ENCODE results near the gene OR5K3. TPM values are rescaled to one million over a fixed set of nuclear protein-coding genes. Genes with fewer than 3 reads are reported as not detected.
"Not testable (repeated sequence)": the region's sequence is repeated elsewhere in the genome, so short reads cannot be mapped to it uniquely, and the experiment has no call there.

Gene OR5K3, protein sequence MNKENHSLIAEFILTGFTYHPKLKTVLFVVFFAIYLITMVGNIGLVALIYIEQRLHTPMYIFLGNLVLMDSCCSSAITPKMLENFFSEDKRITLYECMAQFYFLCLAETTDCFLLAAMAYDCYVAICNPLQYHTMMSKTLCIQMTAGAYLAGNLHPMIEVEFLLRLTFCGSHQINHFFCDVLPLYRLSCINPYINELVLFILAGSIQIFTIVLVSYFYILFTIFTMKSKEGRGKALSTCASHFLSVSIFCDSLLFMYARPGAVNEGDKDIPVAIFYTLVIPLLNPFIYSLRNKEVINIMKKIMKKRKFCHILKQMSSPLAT
- not detected for polyA plus RNA-seq (2012; ENCODE audit: insufficient read depth, insufficient read length)

- H3K4me3 ChIP-seq (ENCODE audit: low read length), result no peak within 1 kb of the TSS
- no peak for DNase-seq (ENCODE audit: low read depth, low spot score)
These were observed at the start of gene OR5K3 for GRCh38 chr3:98390366-98390765. Gene OR5K3 (plus strand): TSS chr3:98390666. CDS start chr3:98390666, 0 bp downstream.

DNA sequence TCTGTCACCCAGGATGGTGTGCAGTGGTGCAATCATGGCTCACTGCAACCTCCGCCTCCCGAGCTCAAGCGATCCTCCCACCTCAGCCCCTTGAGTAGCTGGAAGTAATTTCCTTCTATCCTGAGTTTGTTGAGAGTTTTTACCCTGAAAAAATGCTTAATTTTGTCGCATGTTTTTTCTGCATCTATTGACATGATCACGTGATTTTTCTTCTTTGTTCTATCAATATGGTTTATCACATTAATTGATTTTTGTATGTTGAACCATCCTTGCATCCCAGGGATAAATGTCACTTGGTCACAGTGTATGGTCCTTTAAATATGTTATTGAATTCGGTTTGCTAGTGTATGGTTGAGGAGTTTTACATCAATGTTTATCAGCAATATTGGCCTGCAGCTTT, 48.7 kb upstream of the OR5K3 start:
- no peak overlapping the region for H3K4me3 ChIP-seq (ENCODE audit: low read length)

GRCh38 chr3:98343647-98344507, 46.6 kb upstream of the OR5K3 start:
- H3K4me3 ChIP-seq (ENCODE audit: low read length), result no peak overlapping the region
- DNase-seq (ENCODE audit: low read depth, low spot score), result peak; percentile 29

More for the DNA sequence above, 48.7 kb upstream of the OR5K3 start:
- DNase-seq (ENCODE audit: low read depth, low spot score), result no peak

DNA sequence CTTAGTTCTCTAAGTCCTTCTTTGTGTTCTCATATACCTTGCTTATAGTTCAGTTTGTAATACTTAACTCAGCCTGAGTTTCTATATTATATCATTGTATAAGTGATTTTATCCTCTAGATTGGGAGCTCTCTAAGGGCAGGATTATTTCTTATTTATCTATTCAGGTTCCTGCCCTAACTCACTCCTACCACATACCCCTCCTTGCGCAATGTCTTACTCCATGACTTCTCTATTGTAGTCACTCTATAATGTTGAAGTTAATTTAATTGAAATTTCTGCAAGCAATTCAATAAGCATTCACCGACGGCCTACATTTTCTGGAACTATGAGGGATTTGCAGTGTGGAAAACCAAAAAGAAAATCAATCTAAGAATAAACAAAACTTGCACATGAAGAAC, 40.4 kb upstream of the OR5K3 start:
- no peak for DNase-seq (ENCODE audit: low read depth, low spot score)
- no peak overlapping the region for H3K4me3 ChIP-seq (ENCODE audit: low read length)

- H3K4me3 ChIP-seq (ENCODE audit: low read length), result no peak within 1 kb of the TSS
- no peak for DNase-seq (ENCODE audit: low read depth, low spot score)
These were observed 36.9 kb upstream of the OR5K3 start, which contains the start of gene OR5K4 for GRCh38 chr3:98353554-98353953. Gene OR5K4 (plus strand): TSS chr3:98353854. CDS start chr3:98353854, 0 bp downstream.

- DNase-seq (ENCODE audit: low read depth, low spot score), result no peak
- H3K4me3 ChIP-seq (ENCODE audit: low read length), result no peak overlapping the region
These were observed 31.2 kb upstream of the OR5K3 start for GRCh38 chr3:98359250-98359649.

GRCh38 chr3:98359993-98360675, 30.3 kb upstream of the OR5K3 start:
- DNase-seq (ENCODE audit: low read depth, low spot score), result no peak
- no peak overlapping the region for H3K4me3 ChIP-seq (ENCODE audit: low read length)

DNA sequence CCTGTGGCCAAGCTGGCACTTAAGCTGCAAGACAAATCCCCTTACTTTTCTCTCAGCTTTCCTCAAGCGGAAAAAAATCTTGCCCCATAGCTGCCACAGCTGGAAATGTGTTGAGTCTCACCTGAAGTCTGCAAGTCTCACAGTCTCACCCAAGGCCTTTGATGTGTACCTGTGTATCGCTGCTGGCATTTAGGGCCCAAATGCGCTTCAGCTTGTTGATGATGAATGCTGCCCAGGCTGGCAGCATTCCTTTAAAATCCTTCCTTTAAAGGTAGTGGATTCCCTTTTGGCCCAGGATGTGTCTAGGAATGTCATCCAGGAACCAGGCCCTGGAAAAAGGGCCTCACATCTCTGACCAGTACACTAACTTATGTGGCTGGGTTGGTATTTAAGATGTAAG, 29.8 kb upstream of the OR5K3 start:
- no peak overlapping the region for H3K4me3 ChIP-seq (ENCODE audit: low read length)
- DNase-seq (ENCODE audit: low read depth, low spot score), result no peak

DNA sequence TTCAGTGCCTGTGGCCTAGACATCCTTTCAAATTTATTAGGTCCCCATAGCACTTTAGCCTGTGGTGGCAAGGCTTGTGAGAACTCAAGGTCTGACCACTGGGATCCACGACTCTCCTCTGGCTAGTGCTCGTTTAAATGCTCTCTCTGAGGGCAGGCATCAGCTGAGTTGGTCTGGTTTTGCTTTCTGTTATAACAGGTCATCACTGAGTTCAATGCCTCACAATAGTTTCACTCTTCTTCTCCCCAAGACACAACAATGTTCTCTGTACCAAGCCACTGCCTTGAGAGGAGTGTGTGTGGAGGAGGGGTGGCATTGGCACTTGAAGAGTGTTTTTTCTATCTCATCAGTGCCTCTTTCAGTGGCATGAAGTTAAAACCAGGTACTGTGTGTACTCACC, 29.2 kb upstream of the OR5K3 start:
- no peak for DNase-seq (ENCODE audit: low read depth, low spot score)
- no peak overlapping the region for H3K4me3 ChIP-seq (ENCODE audit: low read length)

GRCh38 chr3:98367464-98368246, 22.8 kb upstream of the OR5K3 start:
- no peak overlapping the region for H3K4me3 ChIP-seq (ENCODE audit: low read length)
- DNase-seq (ENCODE audit: low read depth, low spot score), result no peak

DNA sequence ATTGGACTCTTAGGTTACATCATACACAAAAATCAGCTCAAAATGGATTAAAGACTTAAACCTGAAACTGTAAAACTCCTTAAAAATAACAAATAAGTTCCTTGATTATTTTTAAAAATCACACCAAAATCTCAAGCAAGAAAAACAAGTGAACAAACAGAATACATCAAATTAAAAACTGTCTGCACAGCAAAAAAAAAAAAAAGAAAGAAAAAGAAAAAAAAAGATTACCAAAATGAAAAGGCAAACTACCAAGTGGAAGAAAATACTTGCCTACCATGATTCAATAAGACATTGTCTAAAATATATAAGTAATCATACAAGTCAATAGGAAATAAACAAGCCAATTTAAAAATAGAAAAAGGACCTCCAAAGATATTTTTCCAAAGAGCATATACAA, 19.3 kb upstream of the OR5K3 start:
- DNase-seq (ENCODE audit: low read depth, low spot score), result no peak
- no peak overlapping the region for H3K4me3 ChIP-seq (ENCODE audit: low read length)

DNA sequence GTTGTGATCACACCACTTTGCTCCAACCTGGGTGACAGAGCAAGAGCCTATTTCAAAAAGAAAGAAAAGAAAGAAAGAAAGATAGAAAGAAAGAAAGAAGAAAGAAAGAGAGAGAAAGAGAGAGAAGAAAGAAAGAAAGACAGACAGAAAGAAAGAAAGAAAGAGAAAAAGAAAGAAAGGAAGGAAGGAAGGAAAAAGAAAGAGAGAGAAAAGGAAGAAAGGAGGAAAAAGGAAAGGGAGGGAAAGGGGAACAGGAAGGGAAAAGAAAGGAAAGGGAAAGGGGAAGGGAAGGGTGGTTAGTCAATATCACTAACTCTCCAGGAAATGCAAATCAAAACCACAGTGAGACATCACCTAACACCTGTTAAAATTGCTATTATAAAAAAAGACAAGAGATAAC, 18.6 kb upstream of the OR5K3 start:
- no peak overlapping the region for H3K4me3 ChIP-seq (ENCODE audit: low read length)
- DNase-seq (ENCODE audit: low read depth, low spot score), result no peak

DNA sequence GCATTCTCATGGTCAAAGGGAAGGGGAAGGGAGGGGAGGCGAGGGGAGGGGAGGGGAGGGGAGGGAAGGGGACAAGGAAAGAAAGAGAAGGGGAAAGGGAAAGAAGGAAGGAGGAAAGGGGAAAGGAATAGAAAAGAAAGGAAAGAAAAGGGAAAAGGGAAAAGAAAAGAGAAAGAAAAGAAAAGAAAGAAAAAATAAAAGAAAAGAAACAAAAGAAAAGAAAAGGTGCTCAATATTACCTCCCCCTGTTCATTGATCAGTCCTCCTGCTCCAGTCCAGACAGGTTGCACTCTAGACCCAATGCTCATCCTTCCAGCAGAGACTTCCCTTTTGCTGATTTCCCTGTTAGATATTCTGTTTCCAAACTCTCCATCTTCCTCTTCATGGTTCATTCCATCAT, 18.0 kb upstream of the OR5K3 start:
- no peak for DNase-seq (ENCODE audit: low read depth, low spot score)

GRCh38 chr3:98376631-98377030, 13.8 kb upstream of the OR5K3 start:
- no peak overlapping the region for H3K4me3 ChIP-seq (ENCODE audit: low read length)
- no peak for DNase-seq (ENCODE audit: low read depth, low spot score)

More for the DNA sequence above, 18.0 kb upstream of the OR5K3 start:
- no peak overlapping the region for H3K4me3 ChIP-seq (ENCODE audit: low read length)

- DNase-seq (ENCODE audit: low read depth, low spot score), result no peak
- no peak overlapping the region for H3K4me3 ChIP-seq (ENCODE audit: low read length)
These were observed 2.3 kb upstream of the OR5K3 start for GRCh38 chr3:98388147-98388546.

GRCh38 chr3:98395101-98395500, 4.6 kb downstream of the OR5K3 start:
- H3K4me3 ChIP-seq (ENCODE audit: low read length), result no peak overlapping the region
- no peak for DNase-seq (ENCODE audit: low read depth, low spot score)

GRCh38 chr3:98396482-98396881, 6.0 kb downstream of the OR5K3 start:
- H3K4me3 ChIP-seq (ENCODE audit: low read length); DNase-seq (ENCODE audit: low read depth, low spot score): not testable (repeated sequence)

- no peak for DNase-seq (ENCODE audit: low read depth, low spot score)
- no peak overlapping the region for H3K4me3 ChIP-seq (ENCODE audit: low read length)
These were observed 8.0 kb downstream of the OR5K3 start for GRCh38 chr3:98398513-98398912.

DNA sequence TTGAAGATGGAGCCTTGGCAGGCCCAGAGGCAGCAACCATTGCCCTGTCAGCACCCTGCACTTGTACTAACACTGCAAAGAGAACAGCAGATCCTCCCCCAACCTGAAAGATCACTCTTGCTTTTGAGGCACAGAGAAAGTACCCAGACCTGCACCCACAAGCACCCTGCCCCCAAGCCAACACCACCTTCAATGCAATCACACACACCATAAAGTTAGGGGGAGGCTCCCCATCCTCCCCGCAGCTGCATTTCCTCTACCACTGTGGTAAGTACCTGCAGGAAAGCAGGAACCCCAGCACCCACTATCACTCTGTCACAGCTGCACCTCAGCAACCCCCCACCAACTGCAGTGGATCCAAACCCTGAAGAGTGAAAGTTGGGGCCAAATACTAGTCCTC, 12.0 kb downstream of the OR5K3 start:
- DNase-seq (ENCODE audit: low read depth, low spot score), result peak; percentile 50
- H3K4me3 ChIP-seq (ENCODE audit: low read length), result no peak overlapping the region

Data from Jurkat, Clone E6-1 (cell line).